Calu3 (cell line): ENCODE data around the gene PSMD13. TPM values are rescaled to one million over a fixed set of nuclear protein-coding genes. Genes with fewer than 3 reads are reported as not detected.

Experiments used
- BruUV-seq: library from RNA; stranded (reverse); fragments of 400-500 nt; replicated peaks from 2 replicates; lab custom pipeline; 2021; lab: Mats Ljungman, UMichigan
- CTCF ChIA-PET: fragments of 300-600 bp; sonication (Branson Sonifier 250); formaldehyde crosslinking; loops from one replicate; lab custom pipeline; 2022; ENCODE audit warnings: antibody characterized with exemption; lab: Charles Lee
- DNase-seq: peaks from one replicate; pipeline ENCODE4 v3.0.0; 2022
- H3K27ac Mint-ChIP-seq: one replicate; pipeline ENCODE4 v1.8.0; 2022; ENCODE audit warnings: mixed read lengths; ENCODE audit not compliant: unreplicated experiment
- H3K27me3 Mint-ChIP-seq: one replicate; pipeline ENCODE4 v1.8.0; 2022; ENCODE audit warnings: mixed read lengths; ENCODE audit not compliant: unreplicated experiment
- H3K36me3 Mint-ChIP-seq: one replicate; pipeline ENCODE4 v1.8.0; 2022; ENCODE audit warnings: mild to moderate bottlenecking, moderate library complexity, mixed read lengths; ENCODE audit not compliant: insufficient read depth, unreplicated experiment
- H3K4me1 Mint-ChIP-seq: one replicate; pipeline ENCODE4 v1.8.0; 2022; ENCODE audit warnings: mild to moderate bottlenecking, low read depth, mixed read lengths; ENCODE audit not compliant: unreplicated experiment
- H3K4me3 Mint-ChIP-seq: one replicate; pipeline ENCODE4 v1.8.0; 2022; ENCODE audit warnings: mild to moderate bottlenecking, low read depth, moderate library complexity, mixed read lengths; ENCODE audit not compliant: unreplicated experiment
- H3K9me3 Mint-ChIP-seq: one replicate; pipeline ENCODE4 v1.8.0; 2022; ENCODE audit warnings: low read depth, mixed read lengths; ENCODE audit not compliant: unreplicated experiment
- intact Hi-C: fragments of 100-400 bp; cut with micrococcal nuclease; formaldehyde crosslinking; loops from one replicate; pipeline ENCODE4 v1.10.0; 2022; ENCODE audit not compliant: unreplicated experiment
- total RNA-seq: library from RNA; stranded (reverse); gene quantifications from 2 replicates; pipeline ENCODE4 v1.2.3, GENCODE V29; 2022
- TF ChIP-seq, protein P1 (sequence below): fragments of 200-600 bp; IDR thresholded peaks from one replicate; pipeline ENCODE4 v1.8.0; 2022; ENCODE audit warnings: antibody characterized with exemption; ENCODE audit not compliant: unreplicated experiment

PSMD13 gene
- total RNA-seq, 1 experiment from 2014 or later, result 172 TPM

DNA sequence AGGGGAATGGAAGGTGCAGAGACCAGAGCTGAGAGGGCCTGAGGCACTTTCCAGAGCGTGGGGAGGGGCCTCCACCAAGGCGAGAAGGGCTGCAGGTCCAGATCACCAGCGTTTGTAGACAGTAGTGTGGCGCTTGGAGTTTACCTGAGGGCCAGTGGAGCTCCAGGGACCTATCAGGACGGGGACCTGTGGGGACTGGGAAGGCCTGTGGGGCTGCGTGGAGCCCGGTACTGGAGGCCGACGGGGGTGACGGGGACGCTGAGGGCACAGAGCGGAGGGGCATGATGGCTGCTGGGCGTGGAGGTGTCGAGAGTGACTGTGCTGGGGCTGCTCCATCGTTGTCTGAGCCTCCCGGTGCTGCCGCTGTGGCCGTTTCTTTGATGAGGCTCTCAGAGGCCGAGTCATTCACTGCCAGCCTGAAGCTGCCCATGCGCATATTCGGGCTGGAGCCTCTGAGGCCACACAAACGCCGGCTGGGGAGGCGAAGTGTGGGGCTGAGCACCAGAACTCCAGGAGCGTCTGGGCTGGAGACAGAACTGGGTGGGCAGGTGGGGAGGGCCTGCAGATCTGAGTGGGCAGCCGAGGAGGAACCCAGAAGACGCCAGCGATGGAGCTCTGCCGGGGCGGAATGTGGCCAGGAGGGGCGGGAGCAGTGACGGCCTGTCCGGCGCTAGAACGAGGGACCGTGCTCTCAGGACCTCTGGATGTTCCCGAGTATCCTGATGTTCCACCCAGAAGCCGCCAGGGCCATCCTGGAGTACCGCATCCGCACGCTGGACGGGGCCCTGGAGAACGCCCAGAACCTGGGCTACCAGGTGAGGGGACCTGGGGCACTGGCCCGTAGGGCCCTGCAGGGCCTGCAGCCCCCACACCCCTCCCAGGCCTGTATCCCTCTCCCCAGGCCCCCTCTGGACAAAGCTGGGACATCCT, 54.8 kb downstream of the PSMD13 start:
- no TSS peak for BruUV-seq
- CTCF ChIA-PET, result no interaction called here

GRCh38 chr11:292211-293121, 55.7 kb downstream of the PSMD13 start:
- CTCF ChIA-PET, result no interaction called here
- Mint-ChIP-seq H3K27ac (no peak overlapping the region), H3K4me1 (peaks cover 9% of the 10 kb centered on the region), H3K9me3 (no peaks in the 10 kb centered on the region), H3K27me3 (peaks cover 38% of the 10 kb centered on the region), H3K4me3 (no peak overlapping the region), H3K36me3 (peaks cover 13% of the 10 kb centered on the region)
- DNase-seq, result no peak
- no TSS peak for BruUV-seq
- intact Hi-C loops, result no loop called here
- TF ChIP-seq, protein P1, sequence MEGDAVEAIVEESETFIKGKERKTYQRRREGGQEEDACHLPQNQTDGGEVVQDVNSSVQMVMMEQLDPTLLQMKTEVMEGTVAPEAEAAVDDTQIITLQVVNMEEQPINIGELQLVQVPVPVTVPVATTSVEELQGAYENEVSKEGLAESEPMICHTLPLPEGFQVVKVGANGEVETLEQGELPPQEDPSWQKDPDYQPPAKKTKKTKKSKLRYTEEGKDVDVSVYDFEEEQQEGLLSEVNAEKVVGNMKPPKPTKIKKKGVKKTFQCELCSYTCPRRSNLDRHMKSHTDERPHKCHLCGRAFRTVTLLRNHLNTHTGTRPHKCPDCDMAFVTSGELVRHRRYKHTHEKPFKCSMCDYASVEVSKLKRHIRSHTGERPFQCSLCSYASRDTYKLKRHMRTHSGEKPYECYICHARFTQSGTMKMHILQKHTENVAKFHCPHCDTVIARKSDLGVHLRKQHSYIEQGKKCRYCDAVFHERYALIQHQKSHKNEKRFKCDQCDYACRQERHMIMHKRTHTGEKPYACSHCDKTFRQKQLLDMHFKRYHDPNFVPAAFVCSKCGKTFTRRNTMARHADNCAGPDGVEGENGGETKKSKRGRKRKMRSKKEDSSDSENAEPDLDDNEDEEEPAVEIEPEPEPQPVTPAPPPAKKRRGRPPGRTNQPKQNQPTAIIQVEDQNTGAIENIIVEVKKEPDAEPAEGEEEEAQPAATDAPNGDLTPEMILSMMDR, result no peak

More for the DNA sequence above, 54.8 kb downstream of the PSMD13 start:
- Mint-ChIP-seq H3K4me1 (peaks cover 9% of the 10 kb centered on the region), H3K4me3 (no peak overlapping the region), H3K9me3 (no peaks in the 10 kb centered on the region), H3K36me3 (peaks cover 13% of the 10 kb centered on the region), H3K27ac (no peak overlapping the region), H3K27me3 (peaks cover 38% of the 10 kb centered on the region)
- DNase-seq, result no peak
- intact Hi-C loops, result no loop called here
- TF ChIP-seq, protein P1, result no peak

GRCh38 chr11:293271-293851, 56.6 kb downstream of the PSMD13 start:
- Mint-ChIP-seq H3K27me3 (peaks cover 38% of the 10 kb centered on the region), H3K36me3 (peaks cover 10% of the 10 kb centered on the region), H3K4me3 (no peak overlapping the region), H3K27ac (no peak overlapping the region), H3K9me3 (no peaks in the 10 kb centered on the region), H3K4me1 (no peaks in the 10 kb centered on the region)
- CTCF ChIA-PET, result no interaction called here
- TF ChIP-seq, protein P1, result no peak
- DNase-seq, result no peak
- no TSS peak for BruUV-seq
- intact Hi-C loops, result no loop called here
